ENCODE data around the gene HSPA9. TPM values are rescaled to one million over a fixed set of nuclear protein-coding genes. Genes with fewer than 3 reads are reported as not detected.

HSPA9 gene
- total and polyA plus RNA-seq, 9 of the 15 experiments (the other 6 are each of a cell fraction or from before 2014, with no cell fraction given), result 195 to 583 (median 514) TPM

- no peak for TF ChIP-seq ZC3H8 (IDR thresholded peaks at IDR 0.05)
- TF ChIP-seq NONO (IDR thresholded peaks at IDR 0.05; ENCODE audit: low read depth in 2 of 2, low read length in 1 of 2), result no peak; a peak in 1 of 4 replicates
- no peak for TF ChIP-seq ZNF507 (tag; conservative IDR thresholded peaks at IDR 0.05)
- TF ChIP-seq ZNF668 (CRISPR knock-in tag; IDR thresholded peaks at IDR 0.05), result no peak
- no peak; the same call in 1 of the 2 replicates for TF ChIP-seq ZNF212 (CRISPR knock-in tag; IDR thresholded peaks at IDR 0.05)
- TF ChIP-seq RCOR1 (IDR thresholded peaks at IDR 0.05; ENCODE audit: borderline replicate concordance in 1 of 2, low read depth in 2 of 2, low read length in 2 of 2), result peak in 1 of 2 experiments; percentile 1; a peak in 1 of 4 replicates
- TF ChIP-seq SRF (CRISPR knock-in tag; IDR thresholded peaks at IDR 0.05), result peak in 1 of 2 experiments; percentile 85; a peak in 2 of 4 replicates
- TF ChIP-seq TEAD1 (CRISPR knock-in tag; IDR thresholded peaks at IDR 0.05), result peak in 1 of 2 experiments; percentile 67; a peak in 1 of 4 replicates
- 0 out of 2 replicates have a peak, but pooled peaks have one; percentile 77 for TF ChIP-seq BRD4 (IDR thresholded peaks at IDR 0.05)
- TF ChIP-seq MLLT1 (IDR thresholded peaks at IDR 0.05), result peak; percentile 78 to 82; a peak in 3 of 4 replicates
- TF ChIP-seq HEY1 (CRISPR knock-in tag; IDR thresholded peaks at IDR 0.05; ENCODE audit: borderline replicate concordance), result no peak
- TF ChIP-seq HCFC1 (IDR thresholded peaks at IDR 0.05; ENCODE audit: low read depth, low read length), result peak; percentile 75
- no peak for TF ChIP-seq KLF10 (CRISPR knock-in tag; IDR thresholded peaks at IDR 0.05)
- peak; percentile 84 for TF ChIP-seq PRPF4 (IDR thresholded peaks at IDR 0.05; ENCODE audit: insufficient read depth, low read depth, low read length, poor library complexity, severe bottlenecking)
- peak; percentile 26; the same call in 1 of the 2 replicates for TF ChIP-seq MYNN (IDR thresholded peaks at IDR 0.05)
- no peak for TF ChIP-seq MYNN (CRISPR knock-in tag; IDR thresholded peaks at IDR 0.05)
- TF ChIP-seq DMBX1 (CRISPR knock-in tag; IDR thresholded peaks at IDR 0.05; ENCODE audit: borderline replicate concordance), result no peak
- 0 out of 2 replicates have a peak, but pooled peaks have one; percentile 49 for TF ChIP-seq ZBTB7A (IDR thresholded peaks at IDR 0.05; ENCODE audit: borderline replicate concordance, control insufficient read depth, low read depth, low read length)
- no peak for TF ChIP-seq NCOA4 (IDR thresholded peaks at IDR 0.05; ENCODE audit: partially characterized antibody)
- no peak for TF ChIP-seq TEAD2 (tag; IDR thresholded peaks at IDR 0.05)
- no peak for TF ChIP-seq ZNF518B (CRISPR knock-in tag; IDR thresholded peaks at IDR 0.05)
- TF ChIP-seq PHB (CRISPR knock-in tag; IDR thresholded peaks at IDR 0.05), result 0 out of 2 replicates have a peak, but pooled peaks have one; percentile 39
- no peak for TF ChIP-seq MAFG (tag; conservative IDR thresholded peaks at IDR 0.05)
- TF ChIP-seq ZNF3 (CRISPR knock-in tag; IDR thresholded peaks at IDR 0.05), result no peak
These were observed 32.1 kb downstream of the HSPA9 start, which contains the start of gene ETF1 (continued) for GRCh38 chr5:138542956-138543729.

Measured in K562 (cell line).